Measurements from ENCODE around the gene THRA.
A peak's percentile ranks its signal among the peaks of the same experiment; 100 is the strongest.

The THRA gene

DNA sequence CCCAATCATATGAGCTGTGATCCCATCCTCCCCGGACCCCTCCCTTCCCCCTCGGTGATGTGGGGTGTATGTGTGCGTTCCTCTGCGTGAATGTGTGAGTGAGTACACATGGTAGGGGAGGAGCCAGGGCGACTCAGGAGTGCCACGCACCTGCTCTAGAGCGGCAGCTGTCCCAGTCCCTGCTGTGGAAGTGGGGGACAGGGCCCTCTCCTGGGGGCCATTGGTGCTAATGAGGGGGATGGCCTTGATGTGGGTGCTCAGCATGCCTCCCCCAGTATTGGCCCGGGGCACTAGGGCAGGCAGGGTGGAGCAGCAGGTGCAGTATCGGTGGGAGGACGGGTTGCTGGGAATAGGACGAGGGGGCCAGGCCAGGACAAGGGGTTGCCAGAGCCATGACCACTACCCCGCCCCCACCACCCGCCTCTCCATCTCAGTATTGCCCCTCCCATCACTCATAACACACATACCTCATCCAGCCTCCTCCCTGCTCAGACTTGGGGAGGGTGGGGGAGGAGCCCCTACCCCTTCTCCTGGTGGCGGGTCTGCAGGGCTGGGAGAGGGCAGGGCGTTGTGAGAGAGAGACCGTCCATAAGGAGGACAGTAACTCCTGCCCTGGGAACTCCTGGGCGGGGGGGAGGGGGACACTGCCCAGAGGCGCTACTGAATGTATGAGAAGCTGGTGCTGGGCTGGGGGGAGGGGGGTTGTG lies 29.1 kb downstream of the THRA start:
- ATAC-seq (ENCODE audit: low read depth) (no peak), DNase-seq (ENCODE audit: low spot score in 2 of 2) (no peak)
- H3K9me3 Mint-ChIP-seq: no peaks in the 10 kb centered on the region
- H3K4me1 Mint-ChIP-seq: peaks cover 25% of the 10 kb centered on the region
- H3K27ac Mint-ChIP-seq: peak overlapping the region; percentile 28
- no peaks in the 10 kb centered on the region for H3K27me3 Mint-ChIP-seq
- peaks cover 33% of the 10 kb centered on the region for H3K36me3 Mint-ChIP-seq
- no peak overlapping the region for H3K4me3 Mint-ChIP-seq

DNA sequence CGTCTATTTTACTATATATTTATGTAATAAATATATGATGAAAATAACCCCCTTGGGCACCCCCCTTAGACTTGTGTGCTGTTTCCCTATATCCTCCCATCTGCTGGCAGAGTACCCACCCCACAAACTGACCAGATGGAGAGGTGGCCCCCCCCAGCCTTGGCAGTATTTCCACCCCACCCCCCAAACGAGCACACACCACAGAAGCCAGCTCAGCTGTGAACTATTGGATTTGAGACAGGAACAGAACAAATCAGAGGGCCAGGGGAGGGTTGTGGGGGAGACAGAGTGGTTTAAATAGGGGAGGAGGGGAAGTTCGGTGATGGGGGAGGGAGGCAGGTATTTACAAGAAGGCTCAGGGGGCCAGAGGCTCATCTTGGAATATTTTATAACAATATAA lies 29.8 kb downstream of the THRA start:
- no peak for DNase-seq (ENCODE audit: low spot score in 2 of 2)
- H3K36me3 Mint-ChIP-seq: peaks cover 32% of the 10 kb centered on the region
- peak overlapping the region; percentile 40 for H3K27ac Mint-ChIP-seq
- H3K4me1 Mint-ChIP-seq: peaks cover 28% of the 10 kb centered on the region
- no peaks in the 10 kb centered on the region for H3K9me3 Mint-ChIP-seq
- no peaks in the 10 kb centered on the region for H3K27me3 Mint-ChIP-seq
- no peak overlapping the region for H3K4me3 Mint-ChIP-seq
- ATAC-seq (ENCODE audit: low read depth): no peak

DNA sequence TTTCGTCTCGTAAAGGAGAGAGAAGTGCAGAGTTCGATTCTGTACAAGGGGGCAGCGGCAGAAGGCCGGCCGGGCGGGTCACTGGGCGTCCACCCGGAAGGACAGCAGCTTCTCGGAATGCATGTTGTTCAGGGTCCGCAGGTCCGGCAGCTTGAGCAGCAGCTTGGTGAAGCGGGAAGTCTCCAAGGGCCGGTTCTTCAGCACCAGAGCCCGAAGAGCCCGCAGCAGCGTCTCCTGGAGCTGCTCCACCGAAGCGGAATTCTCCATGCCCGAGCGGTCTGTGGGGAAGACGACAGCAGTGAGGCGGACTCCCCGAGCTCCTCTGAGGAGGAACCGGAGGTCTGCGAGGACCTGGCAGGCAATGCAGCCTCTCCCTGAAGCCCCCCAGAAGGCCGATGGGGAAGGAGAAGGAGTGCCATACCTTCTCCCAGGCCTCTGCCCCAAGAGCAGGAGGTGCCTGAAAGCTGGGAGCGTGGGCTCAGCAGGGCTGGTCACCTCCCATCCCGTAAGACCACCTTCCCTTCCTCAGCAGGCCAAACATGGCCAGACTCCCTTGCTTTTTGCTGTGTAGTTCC lies 30.3 kb downstream of the THRA start:
- ATAC-seq (ENCODE audit: low read depth) (no peak), DNase-seq (ENCODE audit: low spot score in 2 of 2) (no peak)
- Mint-ChIP-seq H3K27ac (no peak overlapping the region), H3K4me1 (peaks cover 31% of the 10 kb centered on the region), H3K27me3 (no peaks in the 10 kb centered on the region), H3K9me3 (no peaks in the 10 kb centered on the region), H3K4me3 (no peak overlapping the region), H3K36me3 (peaks cover 32% of the 10 kb centered on the region)

DNA sequence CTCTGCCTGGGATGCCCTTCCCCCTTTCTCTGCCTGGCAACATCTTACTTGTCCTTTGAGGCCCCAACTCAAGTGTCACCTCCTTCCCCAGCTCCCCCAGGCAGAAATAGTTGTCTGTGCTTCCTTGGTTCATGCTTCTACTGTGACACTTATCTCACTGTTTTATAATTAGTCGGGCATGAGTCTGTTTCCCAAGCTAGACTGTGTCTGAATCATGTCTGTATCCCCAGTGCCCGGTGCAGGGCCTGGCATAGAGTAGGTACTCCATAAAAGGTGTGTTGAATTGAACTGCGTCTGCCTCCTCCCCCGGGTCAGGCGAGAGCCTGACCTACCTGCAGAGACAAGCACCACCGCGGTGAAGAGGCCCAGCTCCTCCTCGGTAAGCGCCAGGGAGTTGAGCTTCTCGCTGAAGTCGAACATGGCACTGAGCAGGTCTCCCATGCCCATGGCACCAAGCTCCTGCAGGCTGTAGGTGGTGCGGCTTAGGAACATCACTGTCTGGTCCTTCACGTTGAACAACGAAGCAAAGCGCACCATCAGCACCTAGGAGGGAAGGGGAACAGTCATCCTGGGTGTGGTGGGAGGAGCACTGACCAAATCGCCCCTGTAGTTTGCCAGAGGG lies 30.9 kb downstream of the THRA start:
- Mint-ChIP-seq H3K36me3 (peaks cover 28% of the 10 kb centered on the region), H3K4me1 (peaks cover 37% of the 10 kb centered on the region), H3K9me3 (no peaks in the 10 kb centered on the region), H3K4me3 (no peak overlapping the region), H3K27me3 (no peaks in the 10 kb centered on the region), H3K27ac (peak overlapping the region; percentile 67)
- ATAC-seq (ENCODE audit: low read depth) (no peak), DNase-seq (ENCODE audit: low spot score in 2 of 2) (no peak)

DNA sequence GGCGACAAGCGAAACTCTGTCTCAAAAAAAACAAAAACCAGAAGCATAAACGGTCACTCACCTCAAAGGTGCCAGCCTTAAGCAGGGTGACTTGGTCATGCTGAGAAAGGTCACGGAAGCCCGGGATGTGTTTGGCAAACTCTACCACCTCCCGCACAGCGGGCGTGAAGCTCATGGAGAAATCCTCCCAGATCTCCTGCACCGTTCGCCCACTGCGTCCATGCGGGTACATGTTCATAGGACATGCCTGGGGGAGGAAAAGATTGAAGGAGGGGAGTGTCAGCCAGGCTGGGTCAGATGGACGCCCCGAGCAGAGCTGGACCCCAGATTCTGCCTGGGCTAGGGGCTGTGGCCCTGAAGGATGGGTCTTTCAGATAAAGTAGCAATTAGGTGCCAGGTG lies 32.1 kb downstream of the THRA start:
- peaks cover 46% of the 10 kb centered on the region for H3K4me1 Mint-ChIP-seq
- peaks cover 20% of the 10 kb centered on the region for H3K36me3 Mint-ChIP-seq
- H3K4me3 Mint-ChIP-seq: no peak overlapping the region
- DNase-seq (ENCODE audit: low spot score in 2 of 2): no peak
- no peak for ATAC-seq (ENCODE audit: low read depth)
- peak overlapping the region; percentile 96 for H3K27ac Mint-ChIP-seq
- no peaks in the 10 kb centered on the region for H3K27me3 Mint-ChIP-seq
- no peaks in the 10 kb centered on the region for H3K9me3 Mint-ChIP-seq

DNA sequence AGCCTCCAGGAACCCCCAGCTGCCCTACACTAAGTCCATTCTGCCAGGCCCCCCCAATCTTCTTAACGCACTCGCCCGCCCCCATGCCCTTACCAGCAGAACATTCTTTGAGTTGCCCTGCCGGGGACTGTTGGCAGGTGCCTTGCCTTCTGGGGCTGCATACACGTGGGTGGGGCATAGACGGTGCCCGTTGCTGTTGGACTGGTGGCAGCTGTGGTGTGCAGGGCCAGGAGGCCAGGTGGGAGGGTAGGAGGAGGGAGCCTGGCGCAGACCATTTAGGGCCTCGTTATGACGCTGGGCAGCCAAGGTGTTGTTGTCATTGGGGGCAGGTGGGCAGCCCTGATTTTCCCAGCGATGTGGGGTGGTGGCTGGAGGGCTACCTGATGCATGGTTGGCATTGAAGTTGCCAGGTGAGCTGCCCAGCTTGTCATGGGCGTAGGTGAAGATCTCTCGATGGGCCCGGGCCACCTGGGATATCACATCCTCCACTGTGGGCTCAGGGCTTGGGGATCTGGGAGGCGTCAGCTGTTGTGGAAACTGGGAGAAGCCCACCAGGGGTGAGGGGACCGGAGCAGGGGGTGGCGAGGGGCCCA lies 32.7 kb downstream of the THRA start:
- Mint-ChIP-seq H3K36me3 (peaks cover 20% of the 10 kb centered on the region), H3K27ac (peak overlapping the region; percentile 96)
- no peak for ATAC-seq (ENCODE audit: low read depth)

DNA sequence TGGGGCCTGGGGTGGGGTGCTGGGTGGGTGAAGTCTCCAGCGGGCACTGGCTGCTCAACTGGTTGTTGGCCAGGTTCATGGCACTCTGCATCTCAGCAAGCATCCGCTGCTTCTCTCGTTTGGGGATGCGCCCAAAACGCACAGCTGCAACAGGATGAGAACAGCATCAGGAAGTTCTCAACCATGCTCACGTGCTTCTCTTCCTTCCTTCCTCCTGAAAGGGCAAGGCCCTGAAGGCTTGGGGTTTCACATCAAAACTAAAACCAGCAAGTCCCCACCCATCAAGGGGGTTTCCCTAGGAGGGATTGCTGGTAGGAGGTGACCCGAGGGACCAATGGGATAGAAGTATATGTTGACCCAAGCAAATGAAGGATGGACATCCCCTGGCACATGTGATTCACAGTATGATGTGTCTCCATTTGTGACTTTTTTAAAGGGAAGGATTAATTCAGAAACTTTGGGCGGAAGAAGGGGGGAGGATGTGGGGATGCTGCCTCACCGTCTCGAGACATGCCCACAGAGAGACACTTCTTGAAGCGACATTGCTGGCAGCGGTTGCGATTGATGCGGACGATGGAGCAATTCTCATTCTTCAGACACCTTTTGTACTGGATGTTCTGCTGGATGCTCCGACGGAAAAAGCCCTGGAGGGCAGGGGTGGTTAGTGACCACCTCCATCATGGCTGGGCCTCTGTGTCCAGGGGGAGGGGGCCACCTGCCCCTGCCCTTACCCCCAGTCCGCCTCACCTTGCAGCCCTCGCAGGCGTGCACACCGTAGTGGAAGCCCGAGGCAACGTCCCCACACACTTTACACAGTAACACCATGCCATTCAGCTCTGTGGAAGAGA lies 33.4 kb downstream of the THRA start:
- Mint-ChIP-seq H3K27ac (peak overlapping the region; percentile 96), H3K27me3 (no peaks in the 10 kb centered on the region), H3K4me3 (peak overlapping the region; percentile 71), H3K4me1 (peaks cover 56% of the 10 kb centered on the region), H3K9me3 (no peaks in the 10 kb centered on the region), H3K36me3 (peaks cover 20% of the 10 kb centered on the region)
- DNase-seq (ENCODE audit: low spot score in 2 of 2) (peak; percentile 63 to 83), ATAC-seq (ENCODE audit: low read depth) (peak; percentile 65)

More for the DNA sequence above, 32.7 kb downstream of the THRA start:
- DNase-seq (ENCODE audit: low spot score in 2 of 2): no peak
- no peaks in the 10 kb centered on the region for H3K27me3 Mint-ChIP-seq
- peak overlapping the region; percentile 71 for H3K4me3 Mint-ChIP-seq
- no peaks in the 10 kb centered on the region for H3K9me3 Mint-ChIP-seq
- peaks cover 49% of the 10 kb centered on the region for H3K4me1 Mint-ChIP-seq

DNA sequence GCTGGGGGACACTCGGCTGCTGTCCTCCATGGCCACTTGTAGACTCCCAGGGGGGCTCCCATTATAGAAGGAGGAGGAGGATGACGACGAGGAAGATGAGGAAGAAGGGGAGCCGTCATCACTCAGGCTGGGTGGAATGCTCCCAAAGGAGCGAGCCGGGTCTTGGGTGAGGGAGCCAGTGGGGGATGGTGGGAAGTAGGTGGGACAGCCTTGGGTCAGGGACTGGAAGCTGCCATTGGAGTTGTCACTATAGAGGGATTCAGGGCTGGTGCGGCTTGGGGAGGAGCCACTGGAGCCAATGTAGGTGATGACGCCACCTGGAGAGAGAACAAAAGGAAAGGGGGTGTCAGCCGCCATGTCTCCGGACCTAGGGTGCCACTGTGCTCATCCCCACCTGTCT lies 34.3 kb downstream of the THRA start:
- Mint-ChIP-seq H3K4me3 (peak overlapping the region; percentile 71), H3K36me3 (peaks cover 20% of the 10 kb centered on the region), H3K27me3 (no peaks in the 10 kb centered on the region), H3K27ac (peak overlapping the region; percentile 96), H3K9me3 (no peaks in the 10 kb centered on the region), H3K4me1 (peaks cover 59% of the 10 kb centered on the region)
- DNase-seq (ENCODE audit: low spot score in 2 of 2) (no peak), ATAC-seq (ENCODE audit: low read depth) (no peak)

DNA sequence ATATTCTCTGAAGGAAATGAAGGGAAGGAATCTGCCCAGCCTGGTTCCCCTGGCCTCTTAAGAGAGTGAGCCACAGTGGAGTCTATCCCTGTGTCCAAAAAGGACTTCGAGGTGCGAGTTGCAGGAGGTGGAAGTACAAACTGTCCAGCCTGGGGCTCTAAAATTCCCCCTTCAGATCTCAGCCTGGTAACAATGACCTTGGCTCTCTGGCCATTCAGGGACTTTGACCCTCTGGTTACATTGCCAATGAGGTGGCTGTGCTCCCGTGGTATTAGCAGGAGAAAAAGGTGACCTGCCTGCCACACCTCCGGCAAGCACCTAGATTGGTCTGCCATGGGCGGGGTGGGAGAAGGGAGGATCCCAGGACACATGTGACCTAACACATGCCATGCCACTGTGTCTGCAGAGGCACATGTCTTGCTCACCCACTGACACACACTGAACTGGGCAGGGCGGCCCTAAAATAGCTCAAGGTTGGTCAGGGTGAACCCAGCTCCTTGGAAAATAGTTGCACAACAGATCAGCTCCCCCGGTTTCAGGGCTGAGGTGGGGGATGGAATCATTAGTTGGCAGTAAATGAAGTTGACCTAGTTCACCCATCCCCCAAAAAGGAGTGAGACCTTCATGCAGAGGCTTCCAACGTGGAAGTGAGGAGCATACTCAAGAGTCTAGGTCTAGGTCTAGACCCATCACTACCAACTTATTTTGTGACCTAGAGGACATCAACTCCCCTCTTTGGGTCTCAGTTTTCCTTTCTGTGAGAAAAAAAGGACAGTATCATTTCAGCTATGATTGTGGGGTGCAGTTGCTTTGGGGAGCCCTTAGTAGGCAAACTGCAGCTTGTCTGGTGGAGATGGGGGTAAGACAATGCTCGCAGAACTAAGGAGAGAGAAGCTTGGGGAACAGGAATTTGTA lies 35.4 kb downstream of the THRA start:
- H3K27me3 Mint-ChIP-seq: no peaks in the 10 kb centered on the region
- no peak for DNase-seq (ENCODE audit: low spot score in 2 of 2)

DNA sequence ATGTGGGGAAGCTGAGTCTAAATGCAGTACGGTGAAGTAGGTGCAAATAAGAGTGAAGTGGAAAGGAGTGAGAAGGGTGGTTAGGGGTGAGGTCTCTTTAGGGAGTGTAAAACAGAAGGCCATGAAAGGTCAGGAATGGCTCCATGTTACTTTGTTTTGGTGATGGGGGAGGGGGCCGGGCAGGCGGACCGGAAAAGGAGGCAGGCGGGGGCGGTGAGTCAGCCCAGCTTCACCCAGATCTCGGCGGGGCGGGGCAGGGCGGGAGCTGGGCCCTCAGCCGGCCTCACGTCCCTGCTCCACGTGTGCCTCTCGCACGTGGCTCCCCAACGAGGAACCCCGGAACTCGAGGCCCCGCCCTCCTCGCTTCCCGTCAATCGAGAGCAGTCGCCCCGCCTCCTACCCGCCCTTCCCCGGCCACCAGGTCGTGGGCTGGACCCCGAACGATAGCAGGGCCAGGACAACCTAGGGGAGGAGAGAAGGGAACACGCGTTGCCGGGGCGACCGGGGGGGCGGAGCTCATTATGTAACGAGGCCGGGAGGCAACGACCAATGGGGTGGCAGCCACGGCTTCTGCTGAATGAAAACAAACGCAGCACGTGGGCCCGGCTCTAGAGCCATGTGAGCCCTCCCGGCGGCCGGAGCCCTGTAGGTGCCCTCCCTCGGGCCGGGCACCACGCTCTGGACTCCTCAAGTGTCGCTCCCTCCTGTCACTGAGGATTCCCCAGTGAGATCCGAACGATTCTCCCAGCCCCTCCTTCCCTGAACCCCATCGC lies 36.3 kb downstream of the THRA start:
- no peaks in the 10 kb centered on the region for H3K9me3 Mint-ChIP-seq
- ATAC-seq (ENCODE audit: low read depth) (peak; percentile 66), DNase-seq (ENCODE audit: low spot score in 2 of 2) (peak; percentile 90 to 97)
- H3K4me3 Mint-ChIP-seq: peak overlapping the region; percentile 95
- peaks cover 56% of the 10 kb centered on the region for H3K4me1 Mint-ChIP-seq
- H3K27me3 Mint-ChIP-seq: no peaks in the 10 kb centered on the region
- H3K36me3 Mint-ChIP-seq: peaks cover 15% of the 10 kb centered on the region
- H3K27ac Mint-ChIP-seq: peak overlapping the region; percentile 96

More for the DNA sequence above, 35.4 kb downstream of the THRA start:
- H3K36me3 Mint-ChIP-seq: peaks cover 20% of the 10 kb centered on the region
- H3K4me1 Mint-ChIP-seq: peaks cover 59% of the 10 kb centered on the region
- H3K4me3 Mint-ChIP-seq: peak overlapping the region; percentile 95
- peak overlapping the region; percentile 96 for H3K27ac Mint-ChIP-seq
- no peak for ATAC-seq (ENCODE audit: low read depth)
- no peaks in the 10 kb centered on the region for H3K9me3 Mint-ChIP-seq

DNA sequence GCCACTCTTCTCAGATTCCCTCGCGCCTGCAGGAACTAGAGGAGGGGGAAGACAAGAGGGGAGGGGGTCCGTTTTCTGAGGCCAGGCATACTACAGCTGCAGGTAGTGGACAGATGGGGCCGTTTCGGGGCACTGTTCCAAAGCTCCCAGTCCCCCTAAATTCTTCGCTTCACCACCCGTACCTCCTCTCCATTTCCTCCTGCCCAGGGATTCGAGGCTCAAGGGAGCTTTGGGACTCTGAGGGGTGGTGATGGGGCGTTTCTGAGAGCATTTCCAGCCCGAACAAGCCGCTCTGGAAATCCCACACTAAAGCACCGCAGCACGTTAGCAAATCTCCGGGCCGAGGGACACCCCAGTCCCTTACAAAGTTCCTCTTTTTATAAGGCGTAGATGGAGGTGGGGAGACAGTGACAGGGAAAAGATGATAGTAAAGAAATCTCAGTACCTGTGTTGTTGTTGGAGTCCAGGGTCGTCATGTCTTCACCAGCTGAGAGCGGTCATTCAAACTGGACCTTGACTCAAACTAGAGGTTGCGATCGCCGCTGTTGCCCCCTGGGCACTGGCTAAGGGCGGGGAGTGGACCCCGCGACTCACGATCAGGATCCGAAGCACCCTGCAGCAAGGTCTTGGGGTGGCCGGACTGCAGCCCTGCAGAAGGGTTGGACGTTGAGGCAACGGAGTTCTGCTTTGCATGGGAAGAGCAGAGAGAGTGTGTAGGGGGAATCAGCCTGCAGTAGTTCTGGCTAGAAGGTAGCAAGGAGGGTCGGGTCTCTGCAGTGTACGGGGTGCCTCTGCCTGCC lies 37.1 kb downstream of the THRA start:
- DNase-seq (ENCODE audit: low spot score in 2 of 2) (peak; percentile 19 to 29), ATAC-seq (ENCODE audit: low read depth) (no peak)
- peaks cover 13% of the 10 kb centered on the region for H3K36me3 Mint-ChIP-seq
- peak overlapping the region; percentile 95 for H3K4me3 Mint-ChIP-seq
- peaks cover 61% of the 10 kb centered on the region for H3K4me1 Mint-ChIP-seq
- peak overlapping the region; percentile 96 for H3K27ac Mint-ChIP-seq
- H3K27me3 Mint-ChIP-seq: no peaks in the 10 kb centered on the region
- H3K9me3 Mint-ChIP-seq: no peaks in the 10 kb centered on the region

DNA sequence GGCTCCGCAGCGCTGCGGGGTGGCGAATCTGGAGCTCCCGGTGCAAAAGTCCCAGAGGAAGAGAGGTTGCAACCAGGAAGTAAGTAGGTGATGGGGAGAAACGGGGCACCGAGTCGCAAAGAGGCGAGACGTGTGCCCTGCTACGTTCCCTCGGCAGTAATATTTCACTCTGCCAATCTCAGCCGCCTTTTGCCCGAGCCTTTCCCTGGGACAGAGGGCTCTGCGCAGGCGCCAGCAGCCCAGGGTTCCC lies 37.6 kb downstream of the THRA start, which contains the start of gene NR1D1:
Gene NR1D1 (minus strand): TSS at position 171 of the 250 bp plus-strand sequence. CDS start 495 bp downstream, outside the sequence.
- H3K27ac Mint-ChIP-seq: peak within 1 kb of the TSS; percentile 96
- H3K27me3 Mint-ChIP-seq: no peaks in the 10 kb centered on the region
- no peak for DNase-seq (ENCODE audit: low spot score in 2 of 2)
- no peaks in the 10 kb centered on the region for H3K9me3 Mint-ChIP-seq
- H3K4me1 Mint-ChIP-seq: peaks cover 59% of the 10 kb centered on the region
- H3K4me3 Mint-ChIP-seq: peak within 1 kb of the TSS; percentile 95
- no peak for ATAC-seq (ENCODE audit: low read depth)
- peaks cover 13% of the 10 kb centered on the region for H3K36me3 Mint-ChIP-seq
